ENCODE measurements around the gene ASXL1.
A peak's percentile ranks its signal among the peaks of the same experiment; 100 is the strongest.

ASXL1 gene

DNA sequence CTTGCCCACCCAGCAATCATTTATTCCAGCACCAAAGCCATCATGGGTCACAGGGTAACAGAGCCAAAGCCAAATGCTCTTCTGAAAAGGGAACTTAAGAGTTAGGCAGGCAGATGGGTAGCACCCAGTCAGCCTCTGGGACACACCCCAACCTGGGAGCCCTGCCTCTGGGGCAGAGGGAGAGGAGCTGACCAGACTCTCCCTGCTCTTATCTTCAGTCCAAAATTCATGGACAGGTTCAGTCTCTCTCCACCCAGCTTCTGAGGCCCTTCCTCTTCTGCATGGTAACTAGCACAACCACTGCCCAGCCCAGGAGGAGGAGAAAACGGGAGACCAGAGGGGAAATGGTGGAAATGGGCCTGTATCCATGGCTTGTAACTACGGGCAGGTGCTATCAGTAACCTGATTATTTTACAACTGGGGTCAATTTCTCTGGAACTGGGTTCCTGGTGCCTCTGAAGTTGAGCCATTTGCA lies 121.6 kb downstream of the ASXL1 start:
- Histone ChIP-seq H3K4me1 (ENCODE audit: insufficient read depth, low read length) (peaks cover 44% of the 10 kb centered on the region), H3K27ac (ENCODE audit: low read depth, low read length) (no peak overlapping the region), H3K27me3 (ENCODE audit: insufficient read depth, low read length) (no peaks in the 10 kb centered on the region), H3K36me3 (ENCODE audit: insufficient read depth, low read length) (no peaks in the 10 kb centered on the region), H3K4me3 (ENCODE audit: low read length) (no peak overlapping the region), H3K9ac (ENCODE audit: low read depth, low read length) (no peak overlapping the region), H3K9me3 (ENCODE audit: insufficient read depth, low read depth, low read length) (no peaks in the 10 kb centered on the region)
- WGBS: 74% methylated on average over 2 of the region's 2 CpGs

DNA sequence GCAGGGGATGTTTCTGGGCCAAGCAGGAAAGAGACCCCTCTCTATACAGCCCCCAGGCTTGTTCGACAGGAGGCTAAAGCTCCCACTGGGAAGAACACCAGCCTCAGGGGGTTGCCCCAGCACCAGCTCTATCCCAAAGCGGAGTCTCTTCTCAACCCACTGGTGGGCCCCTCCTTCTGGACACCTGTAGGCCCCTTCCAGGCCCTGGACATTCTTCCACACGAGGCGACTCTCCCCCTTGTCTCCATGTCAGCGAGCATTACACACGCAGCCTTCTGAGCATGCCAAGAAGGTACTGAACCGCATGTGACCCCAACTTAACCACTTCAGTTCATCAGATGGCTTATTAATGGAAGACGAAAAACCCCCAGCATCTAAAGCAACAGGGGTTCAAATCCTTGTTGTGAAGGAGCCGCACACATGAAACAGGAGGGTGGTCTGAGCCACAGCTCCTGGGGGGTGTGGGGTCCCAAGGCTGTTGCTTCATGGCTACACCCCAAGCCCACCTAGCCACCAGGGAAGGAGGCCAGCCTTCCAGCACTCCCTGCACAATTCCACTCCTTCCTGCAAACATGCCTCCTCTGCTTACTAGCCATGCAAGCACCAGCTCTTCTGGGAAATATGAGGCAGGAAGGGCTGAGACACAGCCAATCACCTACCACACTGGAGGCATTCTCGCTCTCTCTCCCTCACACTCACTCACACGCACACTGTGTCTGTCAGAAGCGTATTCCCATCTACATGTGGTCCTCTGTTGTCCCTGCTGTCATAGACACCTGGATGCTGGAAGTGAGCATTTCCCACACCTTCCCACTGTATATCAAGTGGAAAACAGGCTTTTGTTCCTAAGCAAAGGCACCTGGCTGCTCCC lies 122.5 kb downstream of the ASXL1 start:
- no peak overlapping the region for H3K27ac ChIP-seq (ENCODE audit: low read depth, low read length)
- 79% methylated on average over 12 of the region's 12 CpGs for WGBS
- H3K4me3 ChIP-seq (ENCODE audit: low read length): peak overlapping the region; percentile 84; the same call in 1 of the 2 replicates
- H3K27me3 ChIP-seq (ENCODE audit: insufficient read depth, low read length): no peaks in the 10 kb centered on the region; the same call in 1 of the 2 replicates
- H3K9me3 ChIP-seq (ENCODE audit: insufficient read depth, low read depth, low read length): no peaks in the 10 kb centered on the region
- H3K9ac ChIP-seq (ENCODE audit: low read depth, low read length): no peak overlapping the region
- H3K4me1 ChIP-seq (ENCODE audit: insufficient read depth, low read length): peaks cover 36% of the 10 kb centered on the region
- H3K36me3 ChIP-seq (ENCODE audit: insufficient read depth, low read length): no peaks in the 10 kb centered on the region

GRCh38 chr20:32481311-32482142 lies 123.4 kb downstream of the ASXL1 start:
- Histone ChIP-seq H3K4me1 (ENCODE audit: insufficient read depth, low read length) (peaks cover 27% of the 10 kb centered on the region), H3K4me3 (ENCODE audit: low read length) (peak overlapping the region; percentile 84), H3K27me3 (ENCODE audit: insufficient read depth, low read length) (peaks cover 5% of the 10 kb centered on the region; the same call in 1 of the 2 replicates), H3K9ac (ENCODE audit: low read depth, low read length) (no peak overlapping the region), H3K9me3 (ENCODE audit: insufficient read depth, low read depth, low read length) (no peaks in the 10 kb centered on the region), H3K36me3 (ENCODE audit: insufficient read depth, low read length) (no peaks in the 10 kb centered on the region), H3K27ac (ENCODE audit: low read depth, low read length) (peak overlapping the region; percentile 79; the same call in 1 of the 2 replicates)
- WGBS: 22% methylated on average over 11 of the region's 13 CpGs

GRCh38 chr20:32482143-32482441 lies 124.0 kb downstream of the ASXL1 start:
- peaks cover 21% of the 10 kb centered on the region for H3K4me1 ChIP-seq (ENCODE audit: insufficient read depth, low read length)
- H3K4me3 ChIP-seq (ENCODE audit: low read length): peak overlapping the region; percentile 84
- WGBS: 0% methylated on average over 9 of the region's 9 CpGs

GRCh38 chr20:32482442-32483261 lies 124.5 kb downstream of the ASXL1 start:
- Histone ChIP-seq H3K9me3 (ENCODE audit: insufficient read depth, low read depth, low read length) (no peaks in the 10 kb centered on the region), H3K36me3 (ENCODE audit: insufficient read depth, low read length) (no peaks in the 10 kb centered on the region), H3K27me3 (ENCODE audit: insufficient read depth, low read length) (peaks cover 5% of the 10 kb centered on the region; the same call in 1 of the 2 replicates), H3K27ac (ENCODE audit: low read depth, low read length) (peak overlapping the region; percentile 79), H3K4me1 (ENCODE audit: insufficient read depth, low read length) (peaks cover 21% of the 10 kb centered on the region), H3K9ac (ENCODE audit: low read depth, low read length) (peak overlapping the region; percentile 62), H3K4me3 (ENCODE audit: low read length) (peak overlapping the region; percentile 84)
- WGBS: under 1% methylated on average over 66 of the region's 82 CpGs

More at GRCh38 chr20:32482143-32482441, 124.0 kb downstream of the ASXL1 start:
- no peaks in the 10 kb centered on the region for H3K9me3 ChIP-seq (ENCODE audit: insufficient read depth, low read depth, low read length)
- peak overlapping the region; percentile 62 for H3K9ac ChIP-seq (ENCODE audit: low read depth, low read length)
- no peaks in the 10 kb centered on the region for H3K36me3 ChIP-seq (ENCODE audit: insufficient read depth, low read length)
- H3K27me3 ChIP-seq (ENCODE audit: insufficient read depth, low read length): peaks cover 5% of the 10 kb centered on the region; the same call in 1 of the 2 replicates
- H3K27ac ChIP-seq (ENCODE audit: low read depth, low read length): peak overlapping the region; percentile 79

- H3K27me3 ChIP-seq (ENCODE audit: insufficient read depth, low read length): peaks cover 5% of the 10 kb centered on the region; the same call in 1 of the 2 replicates
- H3K9ac ChIP-seq (ENCODE audit: low read depth, low read length): peak overlapping the region; percentile 92
- H3K4me3 ChIP-seq (ENCODE audit: low read length): peak overlapping the region; percentile 84
- no peaks in the 10 kb centered on the region for H3K9me3 ChIP-seq (ENCODE audit: insufficient read depth, low read depth, low read length)
- H3K36me3 ChIP-seq (ENCODE audit: insufficient read depth, low read length): no peaks in the 10 kb centered on the region
- H3K27ac ChIP-seq (ENCODE audit: low read depth, low read length): peak overlapping the region; percentile 98
- WGBS: under 1% methylated on average over 64 of the region's 79 CpGs
- H3K4me1 ChIP-seq (ENCODE audit: insufficient read depth, low read length): peaks cover 21% of the 10 kb centered on the region
These were observed 125.5 kb downstream of the ASXL1 start for GRCh38 chr20:32483351-32484224.

DNA sequence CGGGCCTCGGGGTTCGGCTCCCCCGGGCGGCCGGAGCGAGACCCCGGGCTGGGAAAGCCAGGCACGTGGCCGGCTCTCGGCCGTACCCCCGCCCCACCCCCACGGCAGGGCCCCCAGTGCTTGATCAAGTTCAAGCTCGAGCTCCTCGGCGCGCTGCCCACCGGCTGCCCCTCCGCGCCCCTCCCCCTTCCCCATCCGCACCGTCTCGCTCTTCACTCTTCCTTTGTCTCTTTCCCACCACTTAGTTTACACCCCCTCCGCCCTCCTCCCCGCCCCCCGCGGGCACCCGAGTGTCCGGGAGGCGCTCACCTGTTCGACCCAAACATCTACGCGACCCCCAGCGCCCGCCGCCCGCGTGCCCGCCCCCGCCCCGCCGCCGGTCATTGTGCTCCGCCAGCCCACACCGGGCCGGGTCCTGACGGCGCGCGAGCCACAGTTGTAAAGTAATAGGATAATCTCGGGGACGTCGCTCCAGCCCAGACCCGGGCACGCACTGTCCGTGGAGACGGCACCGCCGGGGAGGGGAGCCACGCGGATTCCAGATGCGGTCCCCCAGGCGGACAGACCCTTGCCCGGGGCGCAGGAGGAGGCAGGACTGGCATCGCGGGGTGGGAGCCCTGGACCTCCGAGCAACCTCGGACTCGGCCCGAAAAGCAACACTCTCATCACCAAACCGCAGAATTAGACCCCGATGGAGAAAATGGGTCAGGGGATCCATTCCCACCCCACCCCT lies 126.3 kb downstream of the ASXL1 start:
- peak overlapping the region; percentile 98 for H3K27ac ChIP-seq (ENCODE audit: low read depth, low read length)
- under 1% methylated on average over 74 of the region's 74 CpGs for WGBS

DNA sequence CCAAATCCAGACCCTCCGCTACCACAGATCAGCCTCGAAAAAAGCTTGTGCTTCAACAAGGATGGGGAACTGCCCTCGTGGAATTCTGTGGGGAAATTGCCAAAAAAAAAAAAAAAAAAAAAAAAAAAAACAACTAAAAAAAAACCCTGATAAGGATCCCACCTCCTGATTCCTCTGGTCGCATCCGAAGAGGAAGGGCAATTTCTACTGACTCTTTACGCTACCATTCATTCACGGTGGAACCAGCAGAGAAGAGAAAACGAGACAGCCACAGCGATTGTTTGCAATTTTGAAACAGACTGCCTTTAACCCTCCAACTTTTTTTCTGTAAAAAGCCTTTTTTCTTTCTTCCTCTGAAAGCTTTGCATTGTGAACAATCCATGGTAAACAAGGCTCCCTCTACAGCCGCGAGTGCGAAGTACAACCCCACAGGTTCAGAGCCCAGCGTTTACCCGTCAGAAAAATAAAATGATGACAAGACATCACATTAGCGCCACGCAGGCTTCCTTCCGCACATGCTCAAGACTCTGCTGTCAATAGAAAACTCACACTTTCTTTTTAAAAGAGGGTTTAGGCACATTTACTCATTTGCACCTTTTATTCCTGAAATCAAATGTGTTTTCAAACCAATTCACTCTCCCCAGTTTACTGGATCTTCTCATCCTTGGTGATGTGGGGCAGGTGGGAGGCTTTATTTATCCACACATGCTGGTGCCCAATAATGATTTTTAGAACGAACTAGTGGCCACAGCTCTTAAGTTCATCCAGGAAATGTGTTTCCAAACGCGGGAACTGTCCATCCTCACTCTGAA lies 127.0 kb downstream of the ASXL1 start:
- peaks cover 5% of the 10 kb centered on the region; the same call in 1 of the 2 replicates for H3K27me3 ChIP-seq (ENCODE audit: insufficient read depth, low read length)
- no peaks in the 10 kb centered on the region for H3K36me3 ChIP-seq (ENCODE audit: insufficient read depth, low read length)
- peak overlapping the region; percentile 69 for H3K9ac ChIP-seq (ENCODE audit: low read depth, low read length)
- H3K9me3 ChIP-seq (ENCODE audit: insufficient read depth, low read depth, low read length): no peaks in the 10 kb centered on the region
- peak overlapping the region; percentile 52 for H3K4me3 ChIP-seq (ENCODE audit: low read length)
- H3K27ac ChIP-seq (ENCODE audit: low read depth, low read length): no peak overlapping the region
- 7% methylated on average over 20 of the region's 20 CpGs for WGBS
- peaks cover 15% of the 10 kb centered on the region for H3K4me1 ChIP-seq (ENCODE audit: insufficient read depth, low read length)

More for the DNA sequence above, 126.3 kb downstream of the ASXL1 start:
- H3K4me1 ChIP-seq (ENCODE audit: insufficient read depth, low read length): peaks cover 21% of the 10 kb centered on the region
- no peaks in the 10 kb centered on the region for H3K9me3 ChIP-seq (ENCODE audit: insufficient read depth, low read depth, low read length)
- peaks cover 5% of the 10 kb centered on the region; the same call in 1 of the 2 replicates for H3K27me3 ChIP-seq (ENCODE audit: insufficient read depth, low read length)
- peak overlapping the region; percentile 92 for H3K9ac ChIP-seq (ENCODE audit: low read depth, low read length)
- H3K36me3 ChIP-seq (ENCODE audit: insufficient read depth, low read length): no peaks in the 10 kb centered on the region
- peak overlapping the region; percentile 52 for H3K4me3 ChIP-seq (ENCODE audit: low read length)

Data from HUES64 (cell line).